Esophagus squamous epithelium (tissue), 5 donors: ENCODE data around the gene ACVR2B. TPM values are rescaled to one million over a fixed set of nuclear protein-coding genes. Genes with fewer than 3 reads are reported as not detected.

Experiments used
- DNase-seq: peaks from one replicate; lab custom pipeline; 2025; lab: John Stamatoyannopoulos, UW
- H3K27ac ChIP-seq, 4 donors: fragments of 200-600 bp; sonication (generic); one replicate each; pipeline ENCODE4 v1.5.1; 2016 to 2019; ENCODE audit warnings: mild to moderate bottlenecking in 1 of 4
- H3K27me3 ChIP-seq, 4 donors: fragments of 200-600 bp; sonication (generic); 1 replicate in 3 of 4; 2 replicates in 1 of 4; pipeline versions ENCODE4 v1.5.1 to v1.6.0; 2017 to 2021; ENCODE audit warnings: antibody characterized with exemption in 1 of 4
- H3K36me3 ChIP-seq, 3 donors: fragments of 200-600 bp; sonication (generic); one replicate each; pipeline ENCODE4 v1.5.1; 2016 to 2019
- H3K4me1 ChIP-seq, 3 donors: fragments of 200-600 bp; sonication (generic); one replicate each; pipeline ENCODE4 v1.5.1; 2017 to 2019
- H3K4me3 ChIP-seq, 4 donors: fragments of 200-600 bp; sonication (generic); 1 replicate in 3 of 4; 2 replicates in 1 of 4; pipeline ENCODE4 v1.5.1; 2016 to 2019; ENCODE audit warnings: mild to moderate bottlenecking in 2 of 4, moderate library complexity in 1 of 4
- H3K9me3 ChIP-seq, 3 donors: fragments of 200-600 bp; sonication (generic); one replicate each; pipeline ENCODE4 v1.5.1; 2016 to 2019
- POLR2A ChIP-seq, 4 donors: fragments of 450-650 bp; IDR thresholded peaks; one replicate each; pipeline ENCODE4 v1.6.1; 2017; ENCODE audit warnings: antibody characterized with exemption in 4 of 4, mild to moderate bottlenecking in 4 of 4, moderate library complexity in 3 of 4
- WGBS, 2 donors: methylation state at CpG; one replicate each; pipeline ENCODE4 v1.1.5; 2018; 5-methylcytosine and 5-hydroxymethylcytosine counted together
- intact Hi-C: fragments of 100-400 bp; cut with DNase I; formaldehyde crosslinking; loops from one replicate; pipeline ENCODE4 v1.15.0; 2022
- total RNA-seq, 4 donors: library from RNA; depleted of rRNA; stranded (reverse); fragments of >200 nt; gene quantifications; one replicate each; pipeline ENCODE4 v1.1.0, GENCODE V29; 2016
- TF ChIP-seq, protein P1 (sequence below), 6 experiments: fragments of 450-650 bp in 4 of 6; fragments of 200-600 bp in 2 of 6; sonication (generic) in 2 of 6; IDR thresholded peaks; one replicate each; pipeline ENCODE4 v1.5.1; 2016 to 2019; ENCODE audit warnings: antibody characterized with exemption in 6 of 6, mild to moderate bottlenecking in 4 of 6, moderate library complexity in 4 of 6
- donor health status: DM: yes; HTN: yes; CAD: no.

The ACVR2B gene
- total RNA-seq, 4 donors from 2014 or later = 1.1 to 4.0 (median 2.4) TPM

DNA sequence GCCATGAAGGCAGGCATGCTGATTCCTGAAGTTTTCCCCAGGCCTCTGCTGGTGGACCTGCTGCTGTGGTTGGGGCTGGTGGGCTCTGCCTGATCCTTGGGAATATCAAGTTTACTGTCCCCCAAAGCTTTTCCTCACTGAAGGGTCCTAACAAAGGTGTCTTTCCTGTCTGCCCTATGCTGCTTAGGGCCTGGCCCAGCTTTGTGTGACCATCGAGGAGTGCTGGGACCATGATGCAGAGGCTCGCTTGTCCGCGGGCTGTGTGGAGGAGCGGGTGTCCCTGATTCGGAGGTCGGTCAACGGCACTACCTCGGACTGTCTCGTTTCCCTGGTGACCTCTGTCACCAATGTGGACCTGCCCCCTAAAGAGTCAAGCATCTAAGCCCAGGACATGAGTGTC, 29.3 kb downstream of the ACVR2B start:
- intact Hi-C loops = no loop called here
- no peaks in the 10 kb centered on the region for H3K9me3 ChIP-seq
- no peak overlapping the region for H3K4me3 ChIP-seq
- H3K36me3 ChIP-seq = peaks cover 0 to 65% (median 8%) of the 10 kb centered on the region in 3 donors
- 76 to 100% methylated on average over 1 to 10 of the region's 10 CpGs for WGBS, 2 donors
- H3K27me3 ChIP-seq = no peaks in the 10 kb centered on the region
- no peak overlapping the region for H3K27ac ChIP-seq
- no peaks in the 10 kb centered on the region for H3K4me1 ChIP-seq
- no peak for DNase-seq
- TF ChIP-seq, protein P1, sequence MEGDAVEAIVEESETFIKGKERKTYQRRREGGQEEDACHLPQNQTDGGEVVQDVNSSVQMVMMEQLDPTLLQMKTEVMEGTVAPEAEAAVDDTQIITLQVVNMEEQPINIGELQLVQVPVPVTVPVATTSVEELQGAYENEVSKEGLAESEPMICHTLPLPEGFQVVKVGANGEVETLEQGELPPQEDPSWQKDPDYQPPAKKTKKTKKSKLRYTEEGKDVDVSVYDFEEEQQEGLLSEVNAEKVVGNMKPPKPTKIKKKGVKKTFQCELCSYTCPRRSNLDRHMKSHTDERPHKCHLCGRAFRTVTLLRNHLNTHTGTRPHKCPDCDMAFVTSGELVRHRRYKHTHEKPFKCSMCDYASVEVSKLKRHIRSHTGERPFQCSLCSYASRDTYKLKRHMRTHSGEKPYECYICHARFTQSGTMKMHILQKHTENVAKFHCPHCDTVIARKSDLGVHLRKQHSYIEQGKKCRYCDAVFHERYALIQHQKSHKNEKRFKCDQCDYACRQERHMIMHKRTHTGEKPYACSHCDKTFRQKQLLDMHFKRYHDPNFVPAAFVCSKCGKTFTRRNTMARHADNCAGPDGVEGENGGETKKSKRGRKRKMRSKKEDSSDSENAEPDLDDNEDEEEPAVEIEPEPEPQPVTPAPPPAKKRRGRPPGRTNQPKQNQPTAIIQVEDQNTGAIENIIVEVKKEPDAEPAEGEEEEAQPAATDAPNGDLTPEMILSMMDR (IDR thresholded peaks at IDR 0.05) = no peak
- no peak for TF ChIP-seq POLR2A (IDR thresholded peaks at IDR 0.05)

DNA sequence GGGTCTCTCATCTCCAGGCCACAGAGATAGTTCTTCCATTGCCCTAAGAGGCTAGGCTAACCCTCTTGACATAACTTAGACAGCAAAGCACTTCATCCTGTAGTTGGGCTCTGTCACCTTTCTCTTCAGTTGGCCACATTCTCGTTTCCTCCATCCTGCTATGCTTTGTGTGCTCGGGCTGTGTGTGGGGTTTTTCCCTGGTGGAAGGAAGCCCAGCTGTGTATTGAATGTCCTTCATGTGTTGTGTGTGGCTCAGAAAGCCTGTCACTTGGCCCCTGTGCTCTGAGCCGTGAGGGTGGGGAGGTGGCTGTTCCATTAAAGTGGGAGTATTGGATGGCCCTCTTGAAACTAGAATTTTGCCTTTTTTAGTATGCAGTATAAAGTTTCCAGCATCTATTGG, 33.6 kb downstream of the ACVR2B start:
- Histone ChIP-seq H3K27ac (no peak overlapping the region), H3K4me1 (no peaks in the 10 kb centered on the region), H3K36me3 (peaks cover 0 to 21% (median 3%) of the 10 kb centered on the region in 3 donors), H3K4me3 (no peak overlapping the region), H3K27me3 (no peaks in the 10 kb centered on the region), H3K9me3 (no peaks in the 10 kb centered on the region)
- TF ChIP-seq POLR2A (IDR thresholded peaks at IDR 0.05) = no peak
- TF ChIP-seq, protein P1 (IDR thresholded peaks at IDR 0.05) = no peak
- 53 to 56% methylated on average over 3 of the region's 3 CpGs for WGBS, 2 donors
- DNase-seq = no peak
- intact Hi-C loops = no loop called here

DNA sequence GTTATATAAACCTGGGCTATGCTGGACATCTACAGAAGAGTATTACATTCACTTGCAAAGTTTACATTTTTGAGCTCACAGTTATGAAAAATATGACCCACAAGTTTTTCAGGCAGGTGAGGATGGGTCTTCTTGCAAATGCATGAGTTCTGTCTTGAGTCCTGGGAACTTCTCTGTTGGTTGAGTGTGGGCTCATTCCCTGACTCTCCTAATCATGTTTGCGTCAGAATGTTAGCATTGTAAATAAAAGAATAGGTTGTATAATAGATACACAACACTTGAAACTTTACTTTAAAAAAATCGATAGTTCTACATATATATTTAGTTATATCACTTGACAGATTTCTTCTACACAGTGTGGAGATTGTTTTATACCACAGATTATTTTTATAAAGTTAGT, 35.3 kb downstream of the ACVR2B start:
- TF ChIP-seq, protein P1 (IDR thresholded peaks at IDR 0.05) = no peak
- Histone ChIP-seq H3K27me3 (no peaks in the 10 kb centered on the region), H3K4me3 (no peak overlapping the region), H3K36me3 (peaks cover 0 to 5% (median 0%) of the 10 kb centered on the region in 3 donors), H3K4me1 (no peaks in the 10 kb centered on the region), H3K9me3 (no peaks in the 10 kb centered on the region), H3K27ac (no peak overlapping the region)
- 92 to 96% methylated on average over 2 of the region's 2 CpGs for WGBS, 2 donors
- intact Hi-C loops = no loop called here
- DNase-seq = no peak

DNA sequence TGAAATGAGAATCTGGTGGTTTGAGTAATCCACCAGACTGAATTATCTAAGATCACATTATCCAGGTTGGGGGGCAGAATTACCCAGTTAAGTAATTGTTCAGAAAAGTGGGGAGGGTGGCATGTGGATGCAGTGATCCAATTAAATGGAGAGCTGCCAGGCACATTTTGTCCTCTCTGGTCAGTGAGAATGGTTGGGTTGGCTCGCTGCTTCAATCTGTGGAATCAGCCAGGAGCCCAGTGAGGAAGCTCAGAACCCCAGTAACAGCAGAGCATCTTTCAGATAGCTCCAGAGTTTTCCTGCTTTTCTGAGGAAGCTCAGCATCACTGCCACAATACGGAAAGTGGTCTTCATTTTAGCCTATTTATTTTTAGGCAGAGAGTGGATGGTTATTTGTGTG, 36.1 kb downstream of the ACVR2B start:
- Histone ChIP-seq H3K9me3 (no peaks in the 10 kb centered on the region), H3K36me3 (no peaks in the 10 kb centered on the region), H3K4me3 (no peak overlapping the region), H3K27ac (no peak overlapping the region), H3K27me3 (no peaks in the 10 kb centered on the region), H3K4me1 (no peaks in the 10 kb centered on the region)
- TF ChIP-seq, protein P1 (IDR thresholded peaks at IDR 0.05) = no peak
- TF ChIP-seq POLR2A (IDR thresholded peaks at IDR 0.05) = no peak
- no peak for DNase-seq
- intact Hi-C loops = no loop called here
- WGBS, 2 donors = 75 to 95% methylated on average over 2 of the region's 2 CpGs

DNA sequence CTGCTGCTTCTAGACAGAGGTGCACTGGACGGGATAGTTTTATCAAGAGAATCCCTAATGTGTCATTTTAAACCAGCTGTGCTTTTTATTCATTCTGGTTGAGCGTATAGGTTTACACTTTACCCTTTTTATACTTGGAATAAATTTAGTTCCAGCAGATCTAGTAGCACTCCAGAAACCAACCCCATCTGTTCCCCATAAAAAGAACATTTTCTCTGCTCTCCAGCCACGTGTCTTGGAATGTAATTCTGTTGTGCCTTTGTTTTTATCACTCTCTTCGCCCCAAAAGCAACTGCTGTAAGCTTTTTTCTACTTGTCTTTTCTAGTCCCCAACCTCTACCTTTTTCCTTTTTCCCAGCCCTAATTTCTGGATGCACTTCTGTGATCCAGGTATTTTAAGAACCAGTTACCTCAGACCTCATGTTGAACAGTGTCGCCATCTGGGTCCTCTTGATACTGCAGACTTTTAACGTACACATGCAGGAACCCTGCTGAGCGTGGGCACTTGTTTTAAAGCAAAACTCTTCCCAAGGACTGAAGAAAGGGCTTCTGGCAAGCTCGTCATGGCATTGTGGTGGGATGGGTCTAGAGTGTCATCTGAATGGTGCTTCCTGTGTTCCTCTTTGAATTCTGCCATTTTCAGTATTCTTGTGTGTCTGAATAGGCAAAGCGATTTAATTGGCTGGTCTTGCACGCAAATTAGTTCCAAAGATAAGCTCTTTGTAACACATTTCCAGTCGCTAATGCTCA, 36.8 kb downstream of the ACVR2B start:
- Histone ChIP-seq H3K36me3 (no peaks in the 10 kb centered on the region), H3K9me3 (no peaks in the 10 kb centered on the region), H3K4me3 (no peak overlapping the region), H3K27ac (no peak overlapping the region), H3K27me3 (no peaks in the 10 kb centered on the region), H3K4me1 (no peaks in the 10 kb centered on the region)
- 82 to 86% methylated on average over 11 of the region's 11 CpGs for WGBS, 2 donors
- TF ChIP-seq, protein P1 (IDR thresholded peaks at IDR 0.05) = no peak
- TF ChIP-seq POLR2A (IDR thresholded peaks at IDR 0.05) = no peak
- intact Hi-C loops = no loop called here
- DNase-seq = no peak
